ENCODE results near the gene RNF215. TPM values are rescaled to one million over a fixed set of nuclear protein-coding genes. Genes with fewer than 3 reads are reported as not detected.

The RNF215 gene
- total RNA-seq, 3 donors from 2014 or later, result 13.3 to 15.4 (median 14.0) TPM

- TF ChIP-seq CTCF (IDR thresholded peaks at IDR 0.05), result no peak
- TF ChIP-seq POLR2AphosphoS5 (IDR thresholded peaks at IDR 0.05), result no peak
- TF ChIP-seq POLR2A (IDR thresholded peaks at IDR 0.05), result no peak
- Histone ChIP-seq H3K27ac (no peak overlapping the region), H3K36me3 (no peaks in the 10 kb centered on the region), H3K27me3 (no peaks in the 10 kb centered on the region), H3K9me3 (peaks cover 0 to 3% of the 10 kb centered on the region in 2 donors), H3K4me1 (peaks cover 5% of the 10 kb centered on the region in 2 donors), H3K4me3 (no peak overlapping the region)
- intact Hi-C loops (cut with DNase I; ENCODE audit: low total_unique reads), result no loop called here
- DNase-seq (ENCODE audit: low spot score in 2 of 2), result no peak
Measured at GRCh38 chr22:30393885-30394284, 6.7 kb upstream of the RNF215 start.

- TF ChIP-seq POLR2A (IDR thresholded peaks at IDR 0.05) (no peak), CTCF (IDR thresholded peaks at IDR 0.05) (no peak), POLR2AphosphoS5 (IDR thresholded peaks at IDR 0.05) (no peak)
- Histone ChIP-seq H3K36me3 (no peaks in the 10 kb centered on the region), H3K27ac (peak overlapping the region in 1 of 2 donors; percentile 68), H3K4me1 (peaks cover 2 to 5% of the 10 kb centered on the region in 2 donors), H3K27me3 (no peaks in the 10 kb centered on the region), H3K4me3 (no peak overlapping the region), H3K9me3 (peaks cover 0 to 3% of the 10 kb centered on the region in 2 donors)
- no peak for DNase-seq (ENCODE audit: low spot score in 2 of 2)
- intact Hi-C loops (cut with DNase I; ENCODE audit: low total_unique reads), result no loop called here
Measured at GRCh38 chr22:30393322-30393680, 6.1 kb upstream of the RNF215 start.

- Histone ChIP-seq H3K27me3 (no peaks in the 10 kb centered on the region), H3K36me3 (no peaks in the 10 kb centered on the region), H3K4me1 (peaks cover 0 to under 1% of the 10 kb centered on the region in 2 donors), H3K9me3 (peaks cover 0 to 3% of the 10 kb centered on the region in 2 donors), H3K4me3 (no peak overlapping the region), H3K27ac (peak overlapping the region in 1 of 2 donors; percentile 68)
- no peak for DNase-seq (ENCODE audit: low spot score in 2 of 2)
- TF ChIP-seq POLR2A (IDR thresholded peaks at IDR 0.05) (no peak), CTCF (IDR thresholded peaks at IDR 0.05) (no peak), POLR2AphosphoS5 (IDR thresholded peaks at IDR 0.05) (no peak)
- intact Hi-C loops (cut with DNase I; ENCODE audit: low total_unique reads), result no loop called here
Measured at GRCh38 chr22:30392661-30393321, 5.6 kb upstream of the RNF215 start.

DNA sequence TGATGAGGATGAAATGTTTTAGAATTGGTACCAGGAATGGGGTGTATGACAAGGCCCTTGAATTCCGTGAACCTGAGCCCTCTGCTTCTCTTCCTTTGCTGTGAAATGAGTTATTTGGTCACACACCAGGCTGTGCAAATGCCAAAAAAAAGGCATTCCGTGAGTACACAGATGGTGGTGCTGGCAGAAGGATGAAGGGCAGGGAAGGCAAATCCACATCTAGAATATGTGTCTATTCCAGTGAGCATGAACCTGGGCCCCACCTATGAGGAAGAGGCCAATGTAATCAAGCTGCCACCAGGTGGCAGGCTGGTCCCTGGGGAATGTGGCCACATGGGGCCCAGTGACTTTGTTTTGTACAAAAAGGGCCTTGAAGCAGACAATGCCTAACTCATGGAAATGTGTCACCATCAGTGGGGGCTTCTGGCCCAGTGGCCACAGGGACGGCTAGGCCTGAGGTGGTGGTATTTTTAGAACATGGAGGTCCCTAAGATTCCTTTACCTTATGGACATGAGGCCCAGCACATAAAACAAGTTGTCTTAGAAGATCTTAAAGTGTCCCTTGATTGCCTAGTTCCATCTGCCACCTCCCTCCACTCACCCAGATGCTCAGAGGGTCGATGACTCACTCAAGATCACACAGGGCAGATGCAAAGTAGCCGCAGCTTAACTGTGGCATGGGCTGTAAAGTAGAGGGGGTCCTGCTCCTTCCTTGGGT, 3.9 kb upstream of the RNF215 start:
- no peak overlapping the region for H3K4me3 ChIP-seq
- no peaks in the 10 kb centered on the region for H3K27me3 ChIP-seq
- no peaks in the 10 kb centered on the region for H3K36me3 ChIP-seq
- peak; percentile 67 to 80 for DNase-seq (ENCODE audit: low spot score in 2 of 2)
- intact Hi-C loops (cut with DNase I; ENCODE audit: low total_unique reads), result loop anchor here (1.0 kb wide), 1 partner anchor 103 kb away; no protein-coding TSS in a partner anchor
- TF ChIP-seq POLR2A (IDR thresholded peaks at IDR 0.05) (no peak), CTCF (IDR thresholded peaks at IDR 0.05) (peak; percentile 75 to 89 (median 76)), POLR2AphosphoS5 (IDR thresholded peaks at IDR 0.05) (peak; percentile 29 to 48 (median 45))
- peaks cover 0 to 3% of the 10 kb centered on the region in 2 donors for H3K9me3 ChIP-seq
- no peak overlapping the region for H3K27ac ChIP-seq
- peaks cover 1 to 3% of the 10 kb centered on the region in 2 donors for H3K4me1 ChIP-seq

- Histone ChIP-seq H3K27me3 (no peaks in the 10 kb centered on the region), H3K27ac (peak overlapping the region; percentile 58 to 93), H3K4me1 (peaks cover 3 to 6% of the 10 kb centered on the region in 2 donors), H3K9me3 (peaks cover 0 to 3% of the 10 kb centered on the region in 2 donors), H3K36me3 (no peaks in the 10 kb centered on the region), H3K4me3 (peak overlapping the region; percentile 52 to 85 (median 60))
- intact Hi-C loops (cut with DNase I; ENCODE audit: low total_unique reads), result no loop called here
- TF ChIP-seq CTCF (IDR thresholded peaks at IDR 0.05) (no peak), POLR2AphosphoS5 (IDR thresholded peaks at IDR 0.05) (no peak), POLR2A (IDR thresholded peaks at IDR 0.05) (no peak)
- no peak for DNase-seq (ENCODE audit: low spot score in 2 of 2)
Measured at GRCh38 chr22:30386608-30386959, 627 bp downstream of the RNF215 start.

Measured in breast epithelium (tissue), 4 donors.